Amniotic stem cell (primary cell): ENCODE measurements around the gene GTPBP4.
"Not testable (repeated sequence)": the region's sequence is repeated elsewhere in the genome, so short reads cannot be mapped to it uniquely, and the experiment has no call there.

Experiments used
- DNase-seq: peaks from one replicate; lab custom pipeline; 2025; lab: John Stamatoyannopoulos, UW

The GTPBP4 gene

DNA sequence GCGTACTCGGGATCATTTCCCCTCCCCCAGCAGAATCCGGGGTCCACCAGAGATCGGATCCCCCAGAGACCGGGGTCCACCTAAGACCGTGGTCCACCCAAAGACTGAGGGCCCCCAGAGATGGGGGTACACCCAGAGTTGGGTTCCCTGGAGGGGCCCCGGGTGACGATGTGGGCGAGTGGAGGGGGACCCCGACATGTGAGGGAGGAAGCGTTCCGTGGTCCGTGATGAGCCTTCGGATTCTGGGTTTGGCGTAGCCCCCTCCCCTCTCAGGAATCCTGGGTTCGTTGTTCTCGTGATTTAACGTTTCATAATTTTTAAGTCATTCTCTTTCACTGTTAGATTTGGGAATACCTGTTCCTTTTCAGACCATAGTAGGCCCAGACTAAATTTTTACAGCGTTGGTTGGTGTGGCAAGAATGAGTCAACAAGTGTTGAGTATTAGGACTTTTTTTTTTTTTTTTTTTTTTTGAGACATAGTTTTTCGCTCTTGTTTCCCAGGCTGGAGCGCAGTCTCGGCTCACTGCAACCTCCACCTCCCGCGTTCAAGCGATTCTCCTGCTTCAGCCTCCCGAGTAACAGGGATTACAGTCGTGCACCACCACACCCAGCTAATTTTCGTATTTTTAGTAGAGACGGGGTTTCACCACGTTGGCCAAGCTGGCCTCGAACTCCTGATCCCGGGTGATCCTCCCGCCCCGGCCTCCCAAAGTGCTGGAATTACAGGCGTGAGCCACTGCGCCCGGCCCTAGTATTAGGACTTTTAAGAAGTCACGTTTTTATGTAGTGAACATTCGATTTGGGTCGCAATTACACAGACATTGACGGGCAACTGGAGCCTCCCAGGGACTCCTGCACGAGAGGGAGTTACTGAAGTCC is 672 bp downstream of the GTPBP4 start:
- no peak for DNase-seq

DNA sequence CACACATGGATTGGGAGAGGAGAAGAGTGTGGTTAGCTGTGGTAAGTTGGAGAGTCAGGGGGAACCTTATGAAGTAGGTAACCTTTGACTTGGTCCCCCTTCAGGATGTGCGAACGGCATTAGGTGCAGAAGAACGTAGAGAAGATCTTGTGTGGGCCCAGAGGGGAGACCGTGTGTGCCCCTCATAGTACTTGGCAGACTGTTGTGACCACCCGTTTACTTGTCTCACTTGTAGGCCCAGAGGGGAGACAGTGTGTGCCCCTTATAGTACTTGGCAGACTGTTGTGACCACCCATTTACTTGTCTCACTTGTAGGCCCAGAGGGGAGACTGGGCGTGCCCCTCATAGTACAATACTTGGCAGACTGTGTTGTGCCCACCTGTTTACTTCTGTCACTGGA is 2.6 kb downstream of the GTPBP4 start:
- no peak for DNase-seq

DNA sequence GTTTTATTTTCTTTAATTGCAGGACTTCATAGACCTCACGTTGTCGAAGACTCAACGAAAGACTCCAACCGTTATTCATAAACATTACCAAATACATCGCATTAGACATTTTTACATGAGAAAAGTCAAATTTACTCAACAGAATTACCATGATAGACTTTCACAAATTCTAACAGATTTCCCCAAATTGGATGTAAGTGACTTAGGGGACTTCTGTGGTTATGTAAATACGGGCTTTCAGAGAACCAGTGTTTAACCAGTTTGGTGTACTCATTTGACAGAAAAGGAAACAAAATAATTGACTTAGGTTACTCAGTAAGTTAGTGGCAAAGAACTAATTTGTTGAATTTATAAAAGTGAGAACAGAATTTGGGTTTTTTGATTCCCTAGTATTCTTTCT is 4.2 kb downstream of the GTPBP4 start:
- no peak for DNase-seq

DNA sequence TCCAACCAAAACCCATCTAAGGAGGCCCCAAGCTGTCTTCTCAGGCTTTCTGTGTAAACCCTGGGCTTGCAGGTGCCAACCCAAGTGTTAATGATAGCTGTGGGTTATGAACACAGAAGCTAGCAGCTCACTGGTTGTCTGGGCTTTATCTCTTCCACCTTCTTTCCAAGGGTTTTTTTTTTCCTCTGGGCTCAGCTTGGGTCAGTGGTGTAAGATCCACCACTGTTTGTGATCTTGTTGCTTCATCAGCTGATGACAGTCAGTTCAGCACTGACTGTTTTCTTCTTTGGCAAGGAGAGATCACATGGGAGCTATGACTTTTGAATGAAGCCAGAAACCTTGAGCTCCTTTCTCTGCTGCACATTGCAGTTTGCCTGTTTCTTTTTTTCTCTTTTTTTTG is 4.6 kb downstream of the GTPBP4 start:
- DNase-seq = no peak

DNA sequence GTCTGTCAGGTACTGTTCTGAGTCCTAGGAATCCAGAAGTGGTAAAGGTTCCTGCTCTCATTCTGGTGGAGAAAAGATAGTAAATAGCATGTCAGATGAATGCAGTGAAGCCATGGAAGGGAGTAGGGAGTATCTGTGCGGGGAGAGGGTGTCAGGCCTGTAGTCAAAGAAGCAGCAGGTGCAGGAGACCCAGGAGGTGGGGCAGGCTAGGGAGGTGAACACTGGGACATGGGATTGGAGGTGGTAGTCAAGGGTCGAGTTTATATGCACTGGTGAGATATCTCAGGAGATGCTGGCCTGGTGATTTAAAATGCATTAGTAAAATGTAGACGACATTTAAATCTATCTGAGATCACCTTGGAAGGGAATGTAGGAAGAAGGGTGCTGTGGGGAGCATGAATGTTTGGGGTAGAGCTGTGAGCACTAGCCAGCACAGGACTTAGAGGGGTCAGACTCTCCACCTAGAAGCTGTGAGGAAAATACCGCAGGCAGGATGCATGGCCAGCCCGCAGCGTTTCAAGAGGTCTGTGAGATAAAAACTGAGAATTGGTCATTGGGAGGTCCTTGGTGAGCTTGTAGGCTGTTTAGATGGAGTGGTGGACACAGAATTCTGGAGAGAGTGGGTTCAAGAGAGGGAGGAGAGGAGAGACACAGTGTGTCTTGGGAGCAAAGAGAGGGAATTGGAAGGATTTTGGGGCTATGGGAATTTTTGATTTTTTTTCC is 6.8 kb downstream of the GTPBP4 start:
- DNase-seq = no peak

DNA sequence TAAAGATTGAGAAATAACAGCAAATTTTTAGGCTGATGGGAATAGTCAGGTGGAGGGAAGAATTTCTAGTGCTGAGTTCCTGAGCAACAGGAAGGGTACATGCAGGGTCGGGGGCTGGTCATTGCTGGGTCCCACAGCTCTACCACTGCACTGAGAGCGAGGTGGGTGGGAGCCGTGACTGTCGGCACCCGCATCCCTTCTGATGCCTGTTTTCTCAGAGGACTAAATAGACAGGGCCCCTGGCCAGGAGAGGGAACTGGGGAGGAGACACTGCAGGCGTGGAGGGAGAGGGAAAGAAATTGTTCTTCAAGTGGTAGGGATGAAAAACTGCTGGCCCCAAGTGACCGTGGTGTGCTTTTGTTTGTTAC is 7.3 kb downstream of the GTPBP4 start:
- no peak for DNase-seq

DNA sequence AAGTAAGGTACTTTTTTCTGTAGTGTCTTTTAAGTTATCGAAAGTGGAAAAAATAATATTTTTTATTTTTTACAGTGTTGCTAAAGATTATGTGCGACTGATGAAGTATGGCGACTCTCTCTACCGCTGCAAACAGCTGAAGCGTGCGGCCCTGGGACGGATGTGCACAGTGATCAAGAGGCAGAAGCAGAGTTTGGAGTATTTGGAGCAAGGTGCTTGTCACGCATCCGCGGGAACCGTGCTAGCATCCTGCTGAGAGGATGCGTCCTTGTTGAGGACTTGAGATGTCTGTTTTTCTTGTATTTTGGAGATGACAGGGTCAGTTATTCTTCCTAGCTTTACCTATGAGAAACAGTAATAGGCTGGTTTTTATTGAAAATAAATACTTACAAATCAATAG is 7.8 kb downstream of the GTPBP4 start:
- DNase-seq = no peak

DNA sequence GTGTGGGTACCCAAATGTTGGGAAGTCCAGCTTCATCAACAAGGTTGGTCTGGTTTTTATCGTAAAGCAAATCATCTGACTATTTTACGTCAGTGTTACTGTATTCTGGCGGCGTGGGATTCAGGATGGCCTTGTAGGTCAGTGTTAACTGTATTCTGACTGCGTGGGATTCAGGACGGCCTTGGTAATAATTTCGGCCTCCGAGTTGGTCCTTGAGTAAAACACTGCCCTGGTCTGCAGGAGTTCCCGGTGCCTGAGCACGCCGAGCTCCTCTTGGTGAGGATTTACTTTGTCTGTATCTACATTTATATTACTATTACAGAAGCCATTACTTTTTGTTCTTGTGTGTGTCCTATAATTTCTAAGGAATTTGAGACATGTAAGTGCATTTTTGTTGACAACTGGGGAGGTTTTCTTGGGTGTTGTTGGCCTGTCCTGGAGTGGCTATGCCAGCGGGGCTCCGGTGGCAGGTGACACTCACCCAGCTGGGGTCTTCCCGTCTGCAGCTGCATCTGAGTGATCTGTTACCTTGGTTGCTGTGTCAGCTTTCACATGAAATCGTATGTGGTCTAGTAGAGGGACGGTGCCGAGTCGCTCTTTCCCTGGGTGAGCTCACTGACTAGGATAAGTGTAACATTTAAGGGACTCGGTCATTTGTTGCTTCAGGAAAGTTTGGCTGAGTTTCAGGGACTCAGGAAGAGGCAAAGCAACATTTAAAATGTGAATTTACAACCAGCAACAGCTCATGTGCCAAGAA is 9.2 kb downstream of the GTPBP4 start:
- DNase-seq = no peak

DNA sequence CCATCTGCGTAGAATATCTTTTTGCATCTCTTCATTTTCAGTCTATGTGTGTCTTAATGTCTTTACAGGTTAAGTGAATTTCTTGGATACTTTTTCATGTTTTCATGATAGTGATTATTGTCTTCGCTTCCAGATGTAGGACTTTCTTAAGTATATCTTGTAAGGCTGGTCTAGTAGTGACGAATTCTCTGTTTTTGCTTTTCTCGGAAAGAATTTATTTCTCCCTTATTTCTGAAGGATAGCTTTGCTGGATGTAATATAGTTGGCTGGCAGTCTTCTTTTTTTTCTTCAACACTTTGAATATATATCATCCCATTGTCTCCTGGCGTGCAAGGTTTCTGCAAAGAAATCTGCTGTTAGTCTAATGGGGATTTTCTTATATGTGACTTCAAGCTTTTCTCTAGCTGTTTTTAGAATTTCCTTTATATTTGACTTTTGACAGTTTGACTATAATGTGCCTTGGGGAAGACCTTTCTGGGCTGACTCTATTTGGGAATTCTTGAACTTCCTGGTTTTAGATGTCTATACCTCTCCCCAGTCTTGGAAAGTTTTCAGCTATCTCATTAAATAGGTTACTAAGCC is 14.3 kb downstream of the GTPBP4 start:
- DNase-seq = no peak

DNA sequence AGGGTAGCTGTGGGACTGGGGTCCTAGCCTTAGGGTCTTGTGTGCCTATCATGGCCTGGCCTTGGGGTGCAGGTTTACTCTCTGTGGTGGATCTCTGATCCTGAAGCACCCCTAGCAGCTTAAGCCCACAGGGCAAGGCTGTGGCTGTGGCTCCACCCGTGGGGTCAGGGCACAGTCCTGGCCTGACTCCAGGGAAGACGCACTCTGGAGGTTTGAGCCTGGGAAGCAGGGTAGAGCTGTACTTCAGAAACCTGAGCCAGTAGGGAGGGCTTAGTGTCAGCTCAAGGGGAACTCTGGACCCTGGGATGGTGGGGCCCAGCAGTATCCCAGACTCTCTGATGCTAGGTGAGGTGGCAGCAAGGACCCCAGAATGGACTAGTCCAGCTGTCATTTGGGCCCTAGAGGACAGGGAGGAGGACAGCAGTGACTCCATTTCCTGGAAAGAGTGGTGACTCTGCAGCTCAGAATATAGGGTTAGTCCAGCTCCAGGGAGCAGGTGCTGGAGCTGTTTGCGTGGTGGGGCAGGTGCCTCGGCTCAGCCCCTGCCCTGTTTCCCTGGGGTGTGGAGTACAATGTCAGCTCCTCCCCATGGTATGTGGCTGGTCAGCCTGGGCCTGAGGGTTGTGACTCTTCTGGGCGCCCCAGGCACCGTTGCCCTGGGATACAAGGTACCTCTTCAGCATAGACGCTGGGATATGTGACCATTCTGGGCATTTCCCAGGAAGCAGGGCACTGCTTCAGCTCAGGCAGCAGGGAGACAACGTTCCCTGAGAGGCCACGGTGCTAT is 15.8 kb downstream of the GTPBP4 start:
- DNase-seq = no peak

DNA sequence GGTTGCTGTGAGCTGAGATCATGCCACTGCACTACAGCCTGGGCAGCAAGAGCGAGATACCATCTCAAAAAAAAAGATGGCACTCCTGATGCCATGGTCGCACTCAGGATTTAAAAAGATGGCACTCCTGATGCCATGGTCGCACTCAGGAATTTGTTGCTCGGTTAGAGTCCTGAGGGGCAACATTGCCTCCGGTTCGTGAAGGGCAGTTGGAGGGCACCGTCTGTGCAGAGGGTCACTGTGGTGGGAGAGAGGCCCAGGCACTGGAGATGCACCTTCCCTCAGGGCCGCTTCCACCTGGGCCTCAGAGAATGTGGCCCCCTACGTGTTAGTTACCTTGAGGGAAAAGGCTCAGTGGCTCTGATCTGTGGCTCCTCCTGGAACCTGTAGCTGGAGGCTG is 18.3 kb downstream of the GTPBP4 start:
- no peak for DNase-seq

DNA sequence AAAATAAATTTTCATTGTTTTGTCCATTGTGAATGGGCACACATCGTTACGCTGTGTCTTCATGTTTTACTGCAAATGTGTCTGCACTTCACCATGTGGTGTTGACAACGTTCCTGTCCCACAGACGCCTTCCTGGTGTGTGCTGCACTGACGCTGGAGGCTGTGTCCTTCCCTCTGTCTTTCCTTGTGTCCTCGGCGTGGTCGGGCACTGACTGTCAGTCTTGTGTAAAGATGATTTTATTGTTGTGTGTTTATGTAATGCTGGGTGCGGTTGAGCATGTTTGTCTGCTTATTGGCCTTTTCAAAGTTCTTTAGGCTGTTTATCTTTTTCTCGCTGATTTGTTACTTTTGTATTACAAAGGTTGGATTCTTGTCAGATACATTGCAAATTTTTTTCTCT is 19.3 kb downstream of the GTPBP4 start:
- no peak for DNase-seq

DNA sequence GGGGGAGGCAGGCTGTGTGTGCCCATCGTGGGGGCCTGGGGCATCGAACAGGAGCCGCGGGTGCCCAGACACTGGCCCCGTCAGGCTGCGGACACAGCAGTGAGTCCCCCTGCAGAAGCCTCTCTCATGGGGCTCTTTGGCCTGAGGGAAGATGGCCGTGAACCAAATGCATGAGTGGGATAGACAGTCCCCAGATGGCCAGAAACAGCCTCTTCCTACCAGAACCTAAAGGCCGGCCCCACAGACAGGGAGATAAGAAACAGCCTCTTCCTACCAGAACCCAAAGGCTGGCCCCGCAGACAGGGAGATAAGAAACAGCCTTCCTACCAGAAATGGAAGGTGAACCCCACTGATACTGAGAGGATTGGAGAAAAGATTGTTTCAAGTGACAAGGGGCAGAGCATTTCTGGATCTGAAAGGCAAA is 20.8 kb downstream of the GTPBP4 start:
- DNase-seq = no peak

DNA sequence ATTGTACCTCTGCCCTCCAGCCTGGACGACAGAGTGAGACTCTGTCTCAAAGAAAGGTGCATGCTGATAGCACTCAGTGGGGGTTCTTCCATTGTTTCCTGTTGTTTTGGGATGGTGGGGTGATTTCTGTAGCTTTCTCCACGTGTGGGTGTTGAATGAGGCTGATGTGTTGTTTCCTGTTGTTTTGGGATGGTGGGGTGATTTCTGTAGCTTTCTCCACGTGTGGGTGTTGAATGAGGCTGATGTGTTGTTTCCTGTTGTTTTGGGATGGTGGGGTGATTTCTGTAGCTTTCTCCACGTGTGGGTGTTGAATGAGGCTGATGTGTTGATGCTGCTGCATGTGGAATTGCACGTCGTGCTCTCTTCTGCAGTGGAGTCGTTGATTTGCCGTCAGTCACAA is 21.7 kb downstream of the GTPBP4 start:
- DNase-seq = not testable (repeated sequence)

DNA sequence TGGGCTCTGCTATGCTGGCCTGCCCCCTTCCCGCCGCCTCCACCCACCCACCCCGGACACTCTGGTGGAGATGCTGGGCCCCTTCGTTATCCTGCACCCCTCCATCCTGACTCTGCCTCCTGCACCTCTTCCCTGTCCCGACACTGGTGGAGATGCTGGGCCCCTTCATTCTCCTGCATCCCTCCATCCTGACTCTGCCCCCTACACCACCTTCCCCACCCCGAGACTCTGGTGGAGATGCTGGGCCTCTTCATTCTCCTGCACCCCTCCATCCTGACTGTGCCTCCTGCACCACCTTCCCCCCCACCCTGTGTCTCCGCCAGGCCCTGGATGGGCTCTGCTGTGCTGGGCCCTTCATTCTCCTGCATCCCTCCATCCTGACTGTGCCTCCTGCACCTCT is 22.5 kb downstream of the GTPBP4 start:
- DNase-seq = no peak

DNA sequence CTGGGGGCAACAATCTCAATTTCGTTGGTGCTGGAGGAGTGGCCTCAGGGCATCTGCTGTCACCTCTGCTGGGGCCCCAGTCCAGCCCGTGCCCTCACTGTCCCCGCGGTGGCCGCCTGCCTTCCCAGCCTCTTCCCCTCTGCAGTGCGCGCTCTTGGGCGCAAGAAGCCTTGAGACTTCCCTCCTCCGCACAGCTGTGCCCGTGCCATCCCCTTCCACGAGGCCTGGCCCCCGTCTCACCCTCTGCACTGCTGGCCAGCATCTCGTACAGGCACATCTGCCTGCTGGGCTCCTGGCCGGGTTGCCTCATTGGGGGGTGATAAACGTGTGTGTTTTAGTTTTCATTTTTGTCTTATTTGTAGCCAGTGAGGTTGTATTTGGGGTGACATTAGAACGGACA is 23.5 kb downstream of the GTPBP4 start:
- no peak for DNase-seq

DNA sequence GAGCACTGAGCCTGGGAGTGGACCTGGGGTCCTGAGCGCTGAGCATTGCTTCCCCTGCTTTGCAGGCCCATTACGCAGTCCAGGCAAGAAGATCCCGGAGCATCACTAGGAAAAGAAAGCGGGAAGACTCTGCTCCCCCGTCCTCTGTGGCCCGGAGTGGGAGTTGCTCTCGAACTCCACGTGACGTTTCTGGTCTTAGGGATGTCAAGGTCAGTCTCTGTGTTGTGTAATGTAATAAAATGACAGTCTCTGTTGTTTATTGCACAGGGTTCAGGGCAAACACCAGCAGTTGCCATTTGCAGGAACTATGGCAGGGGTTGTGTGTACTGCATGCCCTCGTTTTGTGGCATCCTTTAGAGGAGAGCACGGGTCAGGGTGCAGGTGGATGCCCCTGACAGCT is 27.5 kb downstream of the GTPBP4 start:
- DNase-seq = no peak

DNA sequence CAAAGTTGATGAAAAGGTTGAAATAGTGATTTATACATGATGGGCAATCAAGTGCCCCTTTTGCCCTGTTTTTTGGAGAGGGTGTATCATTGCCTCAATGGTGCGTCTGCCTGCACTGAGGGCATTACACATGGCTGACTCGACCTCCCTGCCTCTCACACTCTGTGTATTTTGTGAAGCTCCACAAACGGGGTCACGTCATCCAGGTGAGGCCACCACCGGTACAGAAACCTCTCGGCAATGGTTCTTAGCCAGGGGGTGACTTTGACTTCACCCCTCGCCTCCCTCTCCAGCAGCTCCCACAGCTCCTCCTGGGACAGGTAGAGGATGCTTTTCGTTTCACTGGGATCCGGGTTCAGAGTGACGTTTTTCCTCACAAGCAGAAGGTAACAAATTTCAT is 31.1 kb downstream of the GTPBP4 start:
- DNase-seq = no peak

DNA sequence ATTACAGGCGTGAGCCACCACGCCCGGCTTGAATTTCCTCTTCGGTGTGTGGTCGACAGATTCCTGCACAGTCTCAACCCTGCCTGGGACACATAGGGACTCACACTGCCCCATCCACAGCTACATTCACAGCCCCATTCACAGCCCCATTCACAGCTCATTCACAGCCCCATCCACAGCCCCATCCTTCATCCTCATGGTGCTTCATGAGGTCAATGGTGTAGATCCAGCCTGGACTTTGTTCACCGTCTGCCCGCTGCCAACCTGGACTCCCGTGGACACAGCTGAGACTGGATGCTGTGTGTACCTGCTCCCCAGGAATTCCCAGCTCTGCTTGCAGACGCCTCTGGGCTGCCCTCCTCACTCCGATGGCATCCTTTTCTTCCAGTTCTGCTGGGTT is 32.2 kb downstream of the GTPBP4 start:
- DNase-seq = no peak

DNA sequence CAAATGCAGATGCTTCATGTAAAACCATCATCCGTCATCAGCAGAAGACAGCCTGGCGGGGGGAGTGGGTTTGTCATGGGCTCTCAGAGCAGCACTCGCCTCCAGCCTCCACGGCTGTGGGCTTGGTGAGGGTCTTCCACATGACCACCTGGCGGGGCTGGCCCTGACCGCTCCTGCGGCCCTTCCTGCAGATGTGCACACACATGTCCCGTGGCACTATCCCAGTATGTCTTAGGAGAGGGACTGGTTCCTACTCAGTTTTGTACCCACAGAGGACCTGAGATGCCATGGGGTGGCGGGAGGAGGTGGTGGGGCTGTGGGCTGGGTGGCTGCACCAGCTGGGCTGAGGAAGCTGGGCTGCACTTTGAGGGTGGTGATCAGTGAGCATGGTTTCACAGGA is 32.7 kb downstream of the GTPBP4 start:
- DNase-seq = no peak

DNA sequence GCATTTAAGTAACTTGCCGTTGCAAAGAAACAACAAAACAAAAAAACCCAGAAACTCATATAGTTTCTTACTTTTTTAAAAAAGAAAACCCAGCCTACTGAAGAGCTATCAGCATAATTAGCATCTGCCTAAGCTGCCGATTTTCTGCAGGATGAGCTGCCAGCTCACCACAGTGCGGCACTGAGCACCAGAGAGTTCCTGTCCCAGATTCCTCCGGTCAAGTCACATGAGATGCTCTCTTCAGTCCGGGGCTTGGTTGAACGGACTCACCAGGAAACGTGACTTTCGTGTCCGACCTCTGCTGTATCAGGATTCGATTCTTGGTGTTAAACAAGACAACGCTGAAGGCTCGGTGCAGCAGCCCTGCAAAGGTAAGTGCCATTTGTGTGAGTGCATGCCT is 34.2 kb downstream of the GTPBP4 start:
- no peak for DNase-seq

DNA sequence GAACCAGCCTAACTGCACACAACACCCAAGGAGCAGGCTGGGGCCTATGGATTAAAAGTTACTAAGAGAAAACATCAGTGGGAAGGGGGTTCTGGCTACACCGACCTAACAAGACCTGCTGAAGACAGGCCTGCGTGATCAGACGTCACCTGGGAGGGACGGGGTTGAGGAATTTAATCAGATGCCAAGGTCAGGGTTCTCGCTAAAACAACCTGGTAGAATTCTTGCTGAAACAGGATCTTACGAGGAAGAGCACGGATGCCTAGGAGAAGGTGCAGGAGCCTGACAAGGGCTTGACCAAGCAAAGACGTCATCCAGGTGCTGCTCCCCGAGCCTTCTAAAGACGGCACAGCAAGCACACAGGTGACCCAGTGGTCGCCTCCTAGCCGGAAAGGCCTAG is 35.9 kb downstream of the GTPBP4 start:
- no peak for DNase-seq
